ENCODE measurements around the gene P2RY6.
A peak's percentile ranks its signal among the peaks of the same experiment; 100 is the strongest.

The P2RY6 gene

DNA sequence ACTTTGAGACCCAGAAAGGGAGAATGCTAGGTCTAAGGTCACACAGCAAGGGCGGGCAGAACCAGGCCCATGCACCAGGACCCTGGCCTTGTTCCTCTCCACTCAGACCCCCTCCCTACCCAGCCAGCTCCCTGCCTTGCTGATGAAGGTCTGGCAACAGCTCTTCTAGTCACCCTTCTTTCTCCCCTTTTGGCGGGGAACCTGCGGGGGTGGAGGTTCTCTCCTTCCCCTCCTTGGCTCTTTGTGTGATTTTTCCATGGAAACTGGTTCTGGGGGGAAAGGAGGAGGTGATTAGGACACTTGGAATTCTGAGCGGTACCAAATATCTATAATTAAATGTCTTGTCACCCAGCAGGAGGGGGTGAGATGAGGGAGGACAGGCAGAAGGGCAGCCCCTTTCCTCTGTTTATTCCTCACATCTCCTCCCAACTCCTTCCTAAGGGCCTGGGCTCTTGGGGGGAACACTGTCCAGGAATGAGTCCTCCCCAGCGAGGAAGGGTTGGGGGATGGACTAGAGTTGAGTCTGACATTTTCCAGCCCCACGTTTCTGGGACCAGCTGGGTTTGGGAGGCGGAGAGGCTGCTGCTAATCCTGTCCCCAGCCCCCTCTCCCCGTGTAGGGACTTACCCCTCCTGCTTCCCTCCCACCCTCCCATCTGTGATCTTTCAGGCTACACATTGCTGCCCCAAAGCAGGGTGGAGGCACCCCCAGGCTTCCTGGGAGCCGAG, 43.3 kb downstream of the P2RY6 start:
- Histone ChIP-seq H3K9ac (ENCODE audit: low read length) (peak overlapping the region; percentile 31), H3K36me3 (ENCODE audit: insufficient read depth, low read length) (peaks cover 12% of the 10 kb centered on the region), H3K4me3 (ENCODE audit: low read depth in 1 of 2, low read length in 2 of 2) (peak overlapping the region in 1 of 2 donors; percentile 88), H3K27me3 (ENCODE audit: control insufficient read depth in 1 of 2, insufficient read depth in 2 of 2, low read length in 2 of 2) (no peaks in the 10 kb centered on the region), H3K9me3 (ENCODE audit: low read length) (no peaks in the 10 kb centered on the region), H3K4me1 (ENCODE audit: insufficient read depth, low read length) (peaks cover 97% of the 10 kb centered on the region), H3K27ac (ENCODE audit: low read depth, low read length) (peak overlapping the region; percentile 92)

DNA sequence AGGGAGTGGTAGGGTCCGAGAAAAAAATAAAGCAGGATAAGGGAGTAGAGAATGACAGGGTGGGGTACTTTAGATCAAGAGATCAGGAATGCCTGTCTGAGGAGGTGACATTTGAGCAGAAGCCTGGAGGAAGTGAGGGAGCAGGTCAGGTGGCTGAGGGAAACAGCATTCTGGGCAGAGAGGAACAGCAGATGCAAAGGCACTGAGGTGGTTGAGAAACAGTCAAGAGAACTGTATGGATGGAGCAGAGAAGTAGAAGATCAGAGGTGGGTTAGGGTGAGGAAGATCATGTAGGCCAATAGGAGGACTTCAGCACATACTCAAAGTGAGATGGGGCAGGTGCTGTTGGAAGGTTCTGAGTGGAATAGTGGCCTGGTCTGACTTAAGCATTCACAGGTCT, 44.3 kb downstream of the P2RY6 start:
- H3K36me3 ChIP-seq (ENCODE audit: insufficient read depth, low read length): peaks cover 12% of the 10 kb centered on the region
- peak overlapping the region in 1 of 2 donors; percentile 36 for H3K4me3 ChIP-seq (ENCODE audit: low read depth in 1 of 2, low read length in 2 of 2)
- H3K4me1 ChIP-seq (ENCODE audit: insufficient read depth, low read length): peaks cover 97% of the 10 kb centered on the region
- peak overlapping the region; percentile 29 for H3K9ac ChIP-seq (ENCODE audit: low read length)
- H3K27me3 ChIP-seq (ENCODE audit: control insufficient read depth in 1 of 2, insufficient read depth in 2 of 2, low read length in 2 of 2): no peaks in the 10 kb centered on the region
- peak overlapping the region; percentile 92 for H3K27ac ChIP-seq (ENCODE audit: low read depth, low read length)
- H3K9me3 ChIP-seq (ENCODE audit: low read length): no peaks in the 10 kb centered on the region

- Histone ChIP-seq H3K9ac (ENCODE audit: low read length) (peak overlapping the region; percentile 29), H3K4me1 (ENCODE audit: insufficient read depth, low read length) (peaks cover 97% of the 10 kb centered on the region), H3K27ac (ENCODE audit: low read depth, low read length) (peak overlapping the region; percentile 92), H3K36me3 (ENCODE audit: insufficient read depth, low read length) (peaks cover 12% of the 10 kb centered on the region), H3K4me3 (ENCODE audit: low read depth in 1 of 2, low read length in 2 of 2) (peak overlapping the region; percentile 30 to 36), H3K27me3 (ENCODE audit: control insufficient read depth in 1 of 2, insufficient read depth in 2 of 2, low read length in 2 of 2) (no peaks in the 10 kb centered on the region), H3K9me3 (ENCODE audit: low read length) (no peaks in the 10 kb centered on the region)
Measured at GRCh38 chr11:73317373-73317772, 45.2 kb downstream of the P2RY6 start.

DNA sequence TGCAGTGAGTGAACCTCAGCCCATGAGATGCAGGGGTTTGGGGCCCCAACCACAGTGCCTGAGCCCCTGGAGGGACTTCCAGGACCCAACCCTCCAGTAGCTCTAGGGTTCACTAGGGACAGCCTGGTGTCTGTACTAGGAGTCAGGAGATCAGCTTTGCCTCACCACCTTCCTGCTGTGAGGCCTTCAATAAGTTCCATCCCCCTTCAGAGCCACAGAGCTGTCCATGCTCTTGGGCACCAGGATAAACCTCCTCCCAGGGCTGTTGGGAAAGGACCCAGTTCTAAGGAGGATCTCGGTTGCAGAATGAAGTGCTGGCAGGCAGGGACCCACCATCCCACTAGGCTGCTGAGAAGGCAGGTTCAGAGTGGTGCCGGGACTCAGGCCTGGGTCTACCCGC, 45.7 kb downstream of the P2RY6 start:
- Histone ChIP-seq H3K27ac (ENCODE audit: low read depth, low read length) (peak overlapping the region; percentile 92), H3K9ac (ENCODE audit: low read length) (no peak overlapping the region), H3K4me3 (ENCODE audit: low read depth in 1 of 2, low read length in 2 of 2) (peak overlapping the region in 1 of 2 donors; percentile 15), H3K36me3 (ENCODE audit: insufficient read depth, low read length) (peaks cover 12% of the 10 kb centered on the region), H3K4me1 (ENCODE audit: insufficient read depth, low read length) (peaks cover 97% of the 10 kb centered on the region), H3K27me3 (ENCODE audit: control insufficient read depth in 1 of 2, insufficient read depth in 2 of 2, low read length in 2 of 2) (no peaks in the 10 kb centered on the region), H3K9me3 (ENCODE audit: low read length) (no peaks in the 10 kb centered on the region)

DNA sequence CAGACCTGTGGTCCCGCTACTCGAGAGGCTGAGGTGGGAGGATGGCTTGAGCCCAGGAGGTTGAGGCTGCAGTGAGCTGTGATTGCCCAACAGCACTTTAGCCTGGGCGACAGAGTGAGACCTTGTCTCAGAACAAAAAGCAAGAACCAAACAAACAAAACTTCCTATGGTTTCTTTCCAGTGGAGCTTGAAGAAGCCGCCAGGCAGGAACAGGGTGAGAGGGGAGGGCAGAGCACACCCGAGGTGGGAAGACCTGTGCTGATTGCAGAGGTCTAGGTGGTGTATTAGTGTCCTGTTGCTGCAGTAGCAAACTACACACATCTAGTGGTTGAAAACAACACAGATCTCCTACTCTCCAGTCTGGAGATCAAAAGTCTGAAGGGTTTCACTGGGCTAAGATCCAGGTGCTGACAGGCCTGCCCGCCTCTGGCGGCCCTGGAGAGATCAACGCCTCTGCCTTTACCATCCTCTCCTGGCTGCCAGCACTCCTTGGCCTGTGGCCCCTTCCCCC, 46.4 kb downstream of the P2RY6 start:
- H3K27ac ChIP-seq (ENCODE audit: low read depth, low read length): peak overlapping the region; percentile 92
- H3K4me3 ChIP-seq (ENCODE audit: low read depth in 1 of 2, low read length in 2 of 2): peak overlapping the region in 1 of 2 donors; percentile 4
- no peaks in the 10 kb centered on the region for H3K9me3 ChIP-seq (ENCODE audit: low read length)
- peak overlapping the region; percentile 4 for H3K9ac ChIP-seq (ENCODE audit: low read length)
- no peaks in the 10 kb centered on the region for H3K27me3 ChIP-seq (ENCODE audit: control insufficient read depth in 1 of 2, insufficient read depth in 2 of 2, low read length in 2 of 2)
- peaks cover 6% of the 10 kb centered on the region for H3K36me3 ChIP-seq (ENCODE audit: insufficient read depth, low read length)
- peaks cover 97% of the 10 kb centered on the region for H3K4me1 ChIP-seq (ENCODE audit: insufficient read depth, low read length)

DNA sequence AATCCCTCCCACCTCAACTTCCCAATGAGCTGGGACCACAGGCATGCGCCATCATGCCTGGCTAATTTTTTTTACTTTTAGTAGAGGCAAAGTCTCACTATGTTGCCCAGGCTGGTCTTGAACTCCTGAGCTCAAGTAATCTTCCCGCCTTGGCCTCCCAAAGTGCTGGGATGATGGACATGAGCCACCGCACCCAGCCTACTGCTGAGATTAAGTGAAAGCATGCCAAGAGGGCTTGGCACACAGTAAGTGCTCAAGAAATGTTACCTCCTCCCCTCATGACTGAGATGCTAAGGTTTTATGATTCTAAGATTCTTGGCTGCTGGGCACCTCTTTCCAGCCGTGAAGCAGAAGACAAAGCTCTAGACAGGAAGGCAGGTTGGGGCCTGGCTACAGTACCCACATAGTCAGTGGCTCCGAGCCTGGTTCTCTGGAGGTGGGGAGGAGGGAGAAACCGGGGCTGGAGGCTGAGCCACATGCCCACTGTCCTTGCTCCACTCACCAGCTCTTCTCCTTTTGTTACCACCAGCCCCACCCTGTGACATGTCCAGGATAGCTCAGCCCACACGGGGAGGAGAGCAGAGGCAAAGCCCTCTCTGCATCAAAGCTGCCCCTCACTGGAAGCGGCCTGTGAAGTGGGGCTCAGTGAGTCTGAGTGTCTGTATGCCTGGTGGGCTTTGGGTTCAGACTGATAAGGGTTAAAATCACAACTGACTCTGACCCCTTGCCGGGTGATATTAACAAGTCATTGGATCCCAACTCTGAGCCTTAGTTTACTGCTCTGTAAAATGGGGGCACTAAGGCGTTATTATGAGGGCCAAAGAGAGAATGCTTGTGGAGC, 48.8 kb downstream of the P2RY6 start:
- no peak overlapping the region for H3K9ac ChIP-seq (ENCODE audit: low read length)
- H3K27ac ChIP-seq (ENCODE audit: low read depth, low read length): peak overlapping the region; percentile 93
- no peak overlapping the region for H3K4me3 ChIP-seq (ENCODE audit: low read depth in 1 of 2, low read length in 2 of 2)
- H3K4me1 ChIP-seq (ENCODE audit: insufficient read depth, low read length): peaks cover 98% of the 10 kb centered on the region
- no peaks in the 10 kb centered on the region for H3K36me3 ChIP-seq (ENCODE audit: insufficient read depth, low read length)
- H3K9me3 ChIP-seq (ENCODE audit: low read length): no peaks in the 10 kb centered on the region
- no peaks in the 10 kb centered on the region for H3K27me3 ChIP-seq (ENCODE audit: control insufficient read depth in 1 of 2, insufficient read depth in 2 of 2, low read length in 2 of 2)

DNA sequence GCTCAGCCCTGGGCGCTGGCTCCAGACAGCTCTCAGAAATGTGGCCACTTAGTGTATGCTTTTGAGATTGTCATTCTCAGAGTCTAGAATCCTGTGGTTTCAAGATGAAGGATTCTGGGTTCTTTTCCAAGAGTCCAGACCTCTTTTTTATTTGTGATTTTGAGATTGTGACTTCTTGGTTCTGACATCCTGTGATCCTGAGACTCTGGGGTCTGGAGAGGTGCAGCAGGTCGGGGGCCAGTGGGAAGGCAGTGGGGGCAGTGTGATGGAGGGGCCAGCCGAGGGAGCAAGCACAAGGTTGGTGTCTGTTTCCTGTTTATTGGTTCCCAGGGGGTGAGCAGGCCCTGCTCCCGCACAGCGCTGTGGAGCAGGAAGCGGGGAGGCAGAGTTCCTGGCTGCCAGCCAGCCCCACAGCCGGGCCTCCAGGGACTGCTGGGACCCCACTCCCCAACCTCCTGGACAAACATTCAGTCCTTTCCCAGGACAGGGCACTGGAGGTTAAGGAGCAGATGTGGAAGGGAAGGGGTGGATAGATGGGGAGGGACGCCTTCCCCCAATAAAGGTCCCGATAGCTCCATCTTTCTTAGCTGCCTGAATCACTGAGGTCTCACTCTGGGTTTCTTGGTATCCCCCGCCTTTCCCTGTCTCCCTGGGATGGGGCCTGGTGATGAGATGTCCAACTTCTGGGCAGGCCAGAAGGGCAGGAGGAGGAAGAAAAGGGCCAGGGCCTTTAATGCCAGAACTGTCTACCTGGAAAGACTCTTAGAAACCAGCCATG, 49.7 kb downstream of the P2RY6 start:
- Histone ChIP-seq H3K27me3 (ENCODE audit: control insufficient read depth in 1 of 2, insufficient read depth in 2 of 2, low read length in 2 of 2) (no peaks in the 10 kb centered on the region), H3K4me1 (ENCODE audit: insufficient read depth, low read length) (peaks cover 97% of the 10 kb centered on the region), H3K27ac (ENCODE audit: low read depth, low read length) (peak overlapping the region; percentile 93), H3K9me3 (ENCODE audit: low read length) (no peaks in the 10 kb centered on the region), H3K4me3 (ENCODE audit: low read depth in 1 of 2, low read length in 2 of 2) (no peak overlapping the region), H3K9ac (ENCODE audit: low read length) (no peak overlapping the region), H3K36me3 (ENCODE audit: insufficient read depth, low read length) (no peaks in the 10 kb centered on the region)

GRCh38 chr11:73322382-73323306, 50.5 kb downstream of the P2RY6 start:
- Histone ChIP-seq H3K9me3 (ENCODE audit: low read length) (no peaks in the 10 kb centered on the region), H3K36me3 (ENCODE audit: insufficient read depth, low read length) (no peaks in the 10 kb centered on the region), H3K27ac (ENCODE audit: low read depth, low read length) (peak overlapping the region; percentile 93), H3K4me1 (ENCODE audit: insufficient read depth, low read length) (peaks cover 97% of the 10 kb centered on the region), H3K4me3 (ENCODE audit: low read depth in 1 of 2, low read length in 2 of 2) (no peak overlapping the region), H3K27me3 (ENCODE audit: control insufficient read depth in 1 of 2, insufficient read depth in 2 of 2, low read length in 2 of 2) (no peaks in the 10 kb centered on the region), H3K9ac (ENCODE audit: low read length) (peak overlapping the region; percentile 37)

DNA sequence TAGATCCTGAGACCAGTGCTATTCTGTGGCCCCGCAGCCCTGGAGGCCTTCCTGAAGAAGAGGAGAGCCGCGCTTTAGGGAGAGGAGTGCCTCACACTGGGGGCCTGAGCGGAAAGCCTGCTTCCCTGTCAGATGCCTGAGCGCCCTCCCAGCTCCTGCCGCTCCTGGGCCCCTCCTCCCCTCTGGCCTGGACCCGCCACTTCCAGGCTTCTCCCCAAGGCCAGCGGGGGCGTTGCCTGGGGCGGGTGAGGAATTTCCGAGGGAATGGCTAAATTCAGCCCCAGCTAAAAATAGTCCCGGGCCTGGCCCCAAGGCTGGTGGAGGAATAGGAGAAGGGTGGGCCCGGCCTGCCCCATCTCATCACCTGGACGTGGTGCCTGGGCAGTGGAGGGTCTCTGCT, 51.3 kb downstream of the P2RY6 start:
- no peaks in the 10 kb centered on the region for H3K9me3 ChIP-seq (ENCODE audit: low read length)
- no peaks in the 10 kb centered on the region for H3K36me3 ChIP-seq (ENCODE audit: insufficient read depth, low read length)
- H3K4me3 ChIP-seq (ENCODE audit: low read depth in 1 of 2, low read length in 2 of 2): peak overlapping the region; percentile 15 to 17
- peaks cover 97% of the 10 kb centered on the region for H3K4me1 ChIP-seq (ENCODE audit: insufficient read depth, low read length)
- peak overlapping the region; percentile 60 for H3K9ac ChIP-seq (ENCODE audit: low read length)
- H3K27me3 ChIP-seq (ENCODE audit: control insufficient read depth in 1 of 2, insufficient read depth in 2 of 2, low read length in 2 of 2): no peaks in the 10 kb centered on the region
- H3K27ac ChIP-seq (ENCODE audit: low read depth, low read length): peak overlapping the region; percentile 75

DNA sequence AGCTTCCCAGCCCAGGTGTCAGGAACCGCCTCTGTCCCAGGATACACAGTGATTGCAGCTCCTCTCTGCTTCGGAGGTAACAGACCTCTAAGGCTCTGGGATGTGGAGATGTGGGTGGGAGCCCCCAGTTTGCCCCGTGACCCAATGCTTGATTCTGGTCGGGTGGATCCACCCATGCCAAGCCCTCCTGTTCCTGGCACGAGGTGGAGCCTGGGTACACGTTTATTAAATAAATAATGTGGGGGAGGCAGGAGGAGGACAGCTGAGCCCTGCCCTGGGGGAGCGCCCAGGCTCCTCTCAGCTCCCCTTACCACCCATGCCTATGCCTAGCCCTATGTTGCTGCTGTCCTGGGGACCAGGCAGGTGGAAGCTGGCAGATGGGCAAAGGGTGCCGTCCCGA, 52.0 kb downstream of the P2RY6 start:
- Histone ChIP-seq H3K36me3 (ENCODE audit: insufficient read depth, low read length) (no peaks in the 10 kb centered on the region), H3K27me3 (ENCODE audit: control insufficient read depth in 1 of 2, insufficient read depth in 2 of 2, low read length in 2 of 2) (no peaks in the 10 kb centered on the region), H3K27ac (ENCODE audit: low read depth, low read length) (peak overlapping the region; percentile 75), H3K4me3 (ENCODE audit: low read depth in 1 of 2, low read length in 2 of 2) (peak overlapping the region in 1 of 2 donors; percentile 22), H3K4me1 (ENCODE audit: insufficient read depth, low read length) (peaks cover 94% of the 10 kb centered on the region), H3K9ac (ENCODE audit: low read length) (peak overlapping the region; percentile 60), H3K9me3 (ENCODE audit: low read length) (no peaks in the 10 kb centered on the region)
